Measurements from ENCODE around the gene NUDT14.

- TF ChIP-seq CTCF (conservative IDR thresholded peaks at IDR 0.05; ENCODE audit: low read depth in 2 of 2) (no peak), ZNF462 (CRISPR knock-in tag; IDR thresholded peaks at IDR 0.05) (no peak), POLR2AphosphoS5 (IDR thresholded peaks at IDR 0.05; ENCODE audit: low read depth) (no peak), STAT1 (IDR thresholded peaks at IDR 0.05; ENCODE audit: unreplicated experiment) (no peak), JUNB (IDR thresholded peaks at IDR 0.05; ENCODE audit: unreplicated experiment) (no peak), EZH2 (IDR thresholded peaks at IDR 0.05; ENCODE audit: low read depth, unreplicated experiment) (no peak), EZH2phosphoT487 (IDR thresholded peaks at IDR 0.05; ENCODE audit: unreplicated experiment) (no peak), REST (IDR thresholded peaks at IDR 0.05; ENCODE audit: unreplicated experiment) (no peak), ETS1 (IDR thresholded peaks at IDR 0.05) (no peak), NANOG (IDR thresholded peaks at IDR 0.05; ENCODE audit: borderline replicate concordance) (no peak), ZNF114 (CRISPR knock-in tag; IDR thresholded peaks at IDR 0.05) (no peak), CREB1 (CRISPR knock-in tag; IDR thresholded peaks at IDR 0.05; ENCODE audit: low read depth) (no peak)
Measured at GRCh38 chr14:105136401-105137322, 44.5 kb downstream of the NUDT14 start.
